NCI-H774 (cell line): ENCODE measurements around the gene UBA6.
"Not testable (repeated sequence)": the region's sequence is repeated elsewhere in the genome, so short reads cannot be mapped to it uniquely, and the experiment has no call there.

Source experiments
- DNase-seq: peaks from one replicate; lab custom pipeline; 2025; lab: John Stamatoyannopoulos, UW

The UBA6 gene

GRCh38 chr4:67713529-67714247 is 12.7 kb upstream of the UBA6 start:
- no peak for DNase-seq

- no peak for DNase-seq
Observed at GRCh38 chr4:67712650-67713528, 11.9 kb upstream of the UBA6 start.

GRCh38 chr4:67712000-67712625 is 11.2 kb upstream of the UBA6 start:
- no peak for DNase-seq

- not testable (repeated sequence) for DNase-seq
Observed at GRCh38 chr4:67706682-67707081, 5.7 kb upstream of the UBA6 start.

GRCh38 chr4:67704843-67705242 is 3.9 kb upstream of the UBA6 start:
- DNase-seq: no peak

GRCh38 chr4:67702166-67702565 is 1.2 kb upstream of the UBA6 start:
- DNase-seq: no peak

GRCh38 chr4:67701517-67701850 is 529 bp upstream of the UBA6 start:
- no peak for DNase-seq

GRCh38 chr4:67700116-67700737 is 728 bp downstream of the UBA6 start:
- DNase-seq: no peak

GRCh38 chr4:67699603-67700002 is 1.4 kb downstream of the UBA6 start:
- no peak for DNase-seq

GRCh38 chr4:67697860-67698687 is 2.9 kb downstream of the UBA6 start:
- no peak for DNase-seq

GRCh38 chr4:67696061-67696460 is 4.9 kb downstream of the UBA6 start:
- no peak for DNase-seq

GRCh38 chr4:67694662-67695061 is 6.3 kb downstream of the UBA6 start:
- DNase-seq: no peak

GRCh38 chr4:67691328-67691727 is 9.6 kb downstream of the UBA6 start:
- no peak for DNase-seq

GRCh38 chr4:67687636-67688035 is 13.3 kb downstream of the UBA6 start:
- no peak for DNase-seq

GRCh38 chr4:67685532-67685859 is 15.5 kb downstream of the UBA6 start:
- no peak for DNase-seq

- no peak for DNase-seq
Observed at GRCh38 chr4:67684839-67685531, 16.0 kb downstream of the UBA6 start.

- DNase-seq: no peak
Observed at GRCh38 chr4:67682266-67682665, 18.7 kb downstream of the UBA6 start.

- no peak for DNase-seq
Observed at GRCh38 chr4:67680581-67681222, 20.3 kb downstream of the UBA6 start.

- no peak for DNase-seq
Observed at GRCh38 chr4:67678612-67679011, 22.3 kb downstream of the UBA6 start.

- no peak for DNase-seq
Observed at GRCh38 chr4:67674098-67674497, 26.9 kb downstream of the UBA6 start.

- DNase-seq: no peak
Observed at GRCh38 chr4:67668315-67668714, 32.6 kb downstream of the UBA6 start.
